ENCODE results near the gene ST3GAL3.

ST3GAL3 gene

GRCh38 chr1:43789604-43790550 is 82.5 kb downstream of the ST3GAL3 start:
- peak in 1 of 5 donors; percentile 55 for DNase-seq

GRCh38 chr1:43791243-43791642 is 83.9 kb downstream of the ST3GAL3 start:
- no peak for DNase-seq

- DNase-seq = no peak
Measured at GRCh38 chr1:43796111-43796581, 88.8 kb downstream of the ST3GAL3 start.

GRCh38 chr1:43797891-43798290 is 90.6 kb downstream of the ST3GAL3 start:
- no peak for DNase-seq

- no peak for DNase-seq
Measured at GRCh38 chr1:43799656-43800635, 92.6 kb downstream of the ST3GAL3 start.

- no peak for DNase-seq
Measured at GRCh38 chr1:43800771-43801170, 93.4 kb downstream of the ST3GAL3 start.

- no peak for DNase-seq
Measured at GRCh38 chr1:43801203-43801602, 93.9 kb downstream of the ST3GAL3 start.

- DNase-seq = no peak
Measured at GRCh38 chr1:43802356-43802980, 95.1 kb downstream of the ST3GAL3 start.

GRCh38 chr1:43803105-43803504 is 95.8 kb downstream of the ST3GAL3 start:
- no peak for DNase-seq

- no peak for DNase-seq
Measured at GRCh38 chr1:43803646-43804045, 96.3 kb downstream of the ST3GAL3 start.

- no peak for DNase-seq
Measured at GRCh38 chr1:43804569-43804968, 97.2 kb downstream of the ST3GAL3 start.

- DNase-seq = no peak
Measured at GRCh38 chr1:43805340-43805739, 98.0 kb downstream of the ST3GAL3 start.

GRCh38 chr1:43806183-43806582 is 98.8 kb downstream of the ST3GAL3 start:
- no peak for DNase-seq

GRCh38 chr1:43809097-43809673 is 101.8 kb downstream of the ST3GAL3 start:
- DNase-seq = no peak

- DNase-seq = no peak
Measured at GRCh38 chr1:43812579-43812978, 105.2 kb downstream of the ST3GAL3 start.

GRCh38 chr1:43814401-43814800 is 107.1 kb downstream of the ST3GAL3 start:
- no peak for DNase-seq

- DNase-seq = no peak
Measured at GRCh38 chr1:43817304-43817939, 110.1 kb downstream of the ST3GAL3 start.

GRCh38 chr1:43818691-43819090 is 111.4 kb downstream of the ST3GAL3 start:
- no peak for DNase-seq

- DNase-seq = no peak
Measured at GRCh38 chr1:43819357-43819756, 112.0 kb downstream of the ST3GAL3 start.

- DNase-seq = no peak
Measured at GRCh38 chr1:43821471-43821870, 114.1 kb downstream of the ST3GAL3 start.

GRCh38 chr1:43822040-43822690 is 114.8 kb downstream of the ST3GAL3 start:
- DNase-seq = no peak
